Activated naive CD4-positive, alpha-beta T cell treated with anti-CD3 and anti-CD28 coated beads, Interleukin-2, amount 10 ng/mL, durations not matched to agents 7 days and 5 days (primary cell): ENCODE measurements around the gene MECP2.
A peak's percentile ranks its signal among the peaks of the same experiment; 100 is the strongest.

ENCODE experiments used
- CTCF ChIA-PET: fragments of 350-600 bp; sonication (Branson Sonifier 250); formaldehyde crosslinking; loops from one replicate; lab custom pipeline; 2021; ENCODE audit warnings: antibody characterized with exemption; lab: Charles Lee
- DNase-seq: peaks from one replicate; pipeline ENCODE4 v3.0.0-alpha.2; 2020
- H3K27ac Mint-ChIP-seq: one replicate; pipeline ENCODE4 v1.8.0; 2021; ENCODE audit warnings: mild to moderate bottlenecking, moderate library complexity, mixed read lengths
- H3K27me3 Mint-ChIP-seq: one replicate; pipeline ENCODE4 v1.8.0; 2021; ENCODE audit warnings: mild to moderate bottlenecking, mixed read lengths
- H3K36me3 Mint-ChIP-seq: one replicate; pipeline ENCODE4 v1.8.0; 2021; ENCODE audit warnings: mixed read lengths
- H3K4me1 Mint-ChIP-seq: one replicate; pipeline ENCODE4 v1.8.0; 2021; ENCODE audit warnings: mixed read lengths
- H3K4me3 Mint-ChIP-seq: one replicate; pipeline ENCODE4 v1.8.0; 2021; ENCODE audit warnings: mild to moderate bottlenecking, moderate library complexity, mixed read lengths
- H3K9me3 Mint-ChIP-seq: one replicate; pipeline ENCODE4 v1.8.0; 2021; ENCODE audit warnings: mixed read lengths

The MECP2 gene

GRCh38 chrX:154123241-154124219 lies 26.0 kb upstream of the MECP2 start:
- CTCF ChIA-PET: interaction anchor here (0.6 kb wide), 2 partner anchors 31 to 268 kb away, joined by 3 to 4 read pairs; no protein-coding TSS in a partner anchor
- DNase-seq: peak; percentile 67
- H3K36me3 Mint-ChIP-seq: no peaks in the 10 kb centered on the region
- H3K27me3 Mint-ChIP-seq: peaks cover 3% of the 10 kb centered on the region
- H3K27ac Mint-ChIP-seq: peak overlapping the region; percentile 81
- H3K9me3 Mint-ChIP-seq: no peaks in the 10 kb centered on the region
- peaks cover 41% of the 10 kb centered on the region for H3K4me1 Mint-ChIP-seq
- peak overlapping the region; percentile 36 for H3K4me3 Mint-ChIP-seq

DNA sequence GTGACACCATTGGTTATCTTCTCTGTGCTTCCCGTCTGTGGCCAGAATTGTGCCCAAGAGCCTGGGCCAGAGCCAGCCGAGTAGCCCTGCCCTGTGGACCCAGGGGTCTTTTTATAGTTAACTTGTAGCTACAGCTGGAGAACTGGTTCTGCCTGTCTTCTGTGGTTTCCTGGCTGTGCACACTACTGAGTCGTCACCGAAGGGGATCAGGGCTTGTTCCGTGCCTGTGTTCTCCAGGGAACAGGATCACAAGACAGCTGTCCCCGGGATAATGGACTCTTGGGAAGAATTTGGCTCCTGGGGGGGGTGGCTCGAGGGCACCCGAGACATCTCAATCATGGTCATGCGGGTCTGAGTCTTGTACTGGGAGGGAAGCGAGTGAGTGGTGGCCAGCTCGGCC lies 24.4 kb upstream of the MECP2 start:
- peaks cover 44% of the 10 kb centered on the region for H3K4me1 Mint-ChIP-seq
- DNase-seq: no peak
- no peak overlapping the region for H3K4me3 Mint-ChIP-seq
- no peaks in the 10 kb centered on the region for H3K36me3 Mint-ChIP-seq
- H3K27ac Mint-ChIP-seq: no peak overlapping the region
- no peaks in the 10 kb centered on the region for H3K9me3 Mint-ChIP-seq
- CTCF ChIA-PET: no interaction called here
- peaks cover 9% of the 10 kb centered on the region for H3K27me3 Mint-ChIP-seq

DNA sequence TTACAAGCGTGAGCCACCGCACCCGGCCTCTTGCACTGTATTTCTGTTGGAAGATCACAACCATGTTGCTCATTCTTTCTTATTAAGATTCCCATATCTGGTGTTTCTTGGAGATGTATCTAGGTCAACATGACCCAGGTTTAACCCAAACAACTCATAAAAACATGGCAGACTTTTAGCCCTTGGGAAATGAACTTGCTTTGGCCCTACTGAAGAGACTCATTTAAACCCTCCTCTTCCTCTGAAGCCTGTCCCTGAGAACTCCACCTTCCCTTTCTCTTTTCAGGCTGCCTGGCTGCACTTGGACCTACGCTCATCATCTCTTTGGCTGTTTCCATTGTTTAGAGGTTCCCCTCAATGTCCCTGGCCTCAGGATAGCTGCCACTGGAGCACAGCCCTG lies 23.7 kb upstream of the MECP2 start:
- Mint-ChIP-seq H3K27ac (no peak overlapping the region), H3K36me3 (no peaks in the 10 kb centered on the region), H3K4me3 (no peak overlapping the region), H3K4me1 (peaks cover 44% of the 10 kb centered on the region), H3K27me3 (peaks cover 14% of the 10 kb centered on the region), H3K9me3 (no peaks in the 10 kb centered on the region)
- CTCF ChIA-PET: no interaction called here
- no peak for DNase-seq

- H3K27me3 Mint-ChIP-seq: peaks cover 17% of the 10 kb centered on the region
- no peak overlapping the region for H3K4me3 Mint-ChIP-seq
- no peak for DNase-seq
- H3K4me1 Mint-ChIP-seq: peaks cover 41% of the 10 kb centered on the region
- no peak overlapping the region for H3K27ac Mint-ChIP-seq
- no peaks in the 10 kb centered on the region for H3K36me3 Mint-ChIP-seq
- H3K9me3 Mint-ChIP-seq: no peaks in the 10 kb centered on the region
- CTCF ChIA-PET: no interaction called here
These were observed 23.1 kb upstream of the MECP2 start for GRCh38 chrX:154120567-154120966.

DNA sequence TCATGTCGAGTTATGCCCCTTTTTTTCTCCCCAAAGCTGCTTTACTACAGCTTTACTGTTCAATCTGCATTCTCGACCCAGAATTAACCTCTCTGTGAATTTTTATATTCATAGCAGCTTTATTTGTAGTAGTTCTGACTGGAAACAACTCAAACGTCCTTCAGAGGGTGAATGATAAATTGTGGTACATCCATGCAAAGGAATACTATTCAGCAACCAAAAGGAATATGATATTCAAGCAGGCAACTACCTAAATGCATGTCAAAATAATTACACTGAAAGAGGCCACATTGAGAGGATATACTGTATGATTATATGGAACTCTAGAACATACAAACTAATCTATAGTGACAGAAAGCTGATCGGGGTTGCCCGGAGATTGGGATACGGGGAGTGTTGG lies 20.0 kb upstream of the MECP2 start:
- CTCF ChIA-PET: no interaction called here

GRCh38 chrX:154116426-154117211 lies 19.1 kb upstream of the MECP2 start:
- Mint-ChIP-seq H3K4me3 (no peak overlapping the region), H3K36me3 (no peaks in the 10 kb centered on the region), H3K27me3 (peaks cover 23% of the 10 kb centered on the region), H3K4me1 (peaks cover 22% of the 10 kb centered on the region), H3K9me3 (no peaks in the 10 kb centered on the region), H3K27ac (no peak overlapping the region)
- CTCF ChIA-PET: no interaction called here
- DNase-seq: no peak

More for the DNA sequence above, 20.0 kb upstream of the MECP2 start:
- H3K27me3 Mint-ChIP-seq: peaks cover 23% of the 10 kb centered on the region
- no peaks in the 10 kb centered on the region for H3K36me3 Mint-ChIP-seq
- no peaks in the 10 kb centered on the region for H3K9me3 Mint-ChIP-seq
- H3K4me1 Mint-ChIP-seq: peaks cover 30% of the 10 kb centered on the region
- no peak overlapping the region for H3K4me3 Mint-ChIP-seq
- no peak overlapping the region for H3K27ac Mint-ChIP-seq
- no peak for DNase-seq

- H3K9me3 Mint-ChIP-seq: no peaks in the 10 kb centered on the region
- peak overlapping the region; percentile 54 for H3K27ac Mint-ChIP-seq
These were observed 18.2 kb upstream of the MECP2 start for GRCh38 chrX:154115750-154116149.

GRCh38 chrX:154115071-154115470 lies 17.6 kb upstream of the MECP2 start:
- Mint-ChIP-seq H3K4me3 (no peak overlapping the region), H3K27me3 (peaks cover 20% of the 10 kb centered on the region), H3K4me1 (peaks cover 22% of the 10 kb centered on the region), H3K9me3 (no peaks in the 10 kb centered on the region), H3K36me3 (no peaks in the 10 kb centered on the region), H3K27ac (peak overlapping the region; percentile 77)
- CTCF ChIA-PET: interaction anchor here (1.5 kb wide), 1 partner anchor 12 kb away, joined by 3 read pairs; no protein-coding TSS in a partner anchor
- DNase-seq: no peak

More at GRCh38 chrX:154115750-154116149, 18.2 kb upstream of the MECP2 start:
- Mint-ChIP-seq H3K27me3 (peaks cover 20% of the 10 kb centered on the region), H3K36me3 (no peaks in the 10 kb centered on the region), H3K4me3 (no peak overlapping the region), H3K4me1 (peaks cover 22% of the 10 kb centered on the region)
- CTCF ChIA-PET: interaction anchor here (1.5 kb wide), 1 partner anchor 11 kb away, joined by 3 read pairs; no protein-coding TSS in a partner anchor
- no peak for DNase-seq

GRCh38 chrX:154114652-154115051 lies 17.1 kb upstream of the MECP2 start:
- H3K27ac Mint-ChIP-seq: peak overlapping the region; percentile 77
- peaks cover 20% of the 10 kb centered on the region for H3K27me3 Mint-ChIP-seq
- CTCF ChIA-PET: interaction anchor here (1.5 kb wide), 1 partner anchor 12 kb away, joined by 3 read pairs; no protein-coding TSS in a partner anchor
- H3K4me3 Mint-ChIP-seq: no peak overlapping the region
- DNase-seq: no peak
- H3K36me3 Mint-ChIP-seq: no peaks in the 10 kb centered on the region
- no peaks in the 10 kb centered on the region for H3K9me3 Mint-ChIP-seq
- H3K4me1 Mint-ChIP-seq: peaks cover 22% of the 10 kb centered on the region

GRCh38 chrX:154113729-154114128 lies 16.2 kb upstream of the MECP2 start:
- H3K27ac Mint-ChIP-seq: no peak overlapping the region
- peaks cover 18% of the 10 kb centered on the region for H3K4me1 Mint-ChIP-seq
- no peaks in the 10 kb centered on the region for H3K9me3 Mint-ChIP-seq
- no peaks in the 10 kb centered on the region for H3K36me3 Mint-ChIP-seq
- H3K27me3 Mint-ChIP-seq: peaks cover 20% of the 10 kb centered on the region
- no peak overlapping the region for H3K4me3 Mint-ChIP-seq
- DNase-seq: no peak
- CTCF ChIA-PET: no interaction called here

DNA sequence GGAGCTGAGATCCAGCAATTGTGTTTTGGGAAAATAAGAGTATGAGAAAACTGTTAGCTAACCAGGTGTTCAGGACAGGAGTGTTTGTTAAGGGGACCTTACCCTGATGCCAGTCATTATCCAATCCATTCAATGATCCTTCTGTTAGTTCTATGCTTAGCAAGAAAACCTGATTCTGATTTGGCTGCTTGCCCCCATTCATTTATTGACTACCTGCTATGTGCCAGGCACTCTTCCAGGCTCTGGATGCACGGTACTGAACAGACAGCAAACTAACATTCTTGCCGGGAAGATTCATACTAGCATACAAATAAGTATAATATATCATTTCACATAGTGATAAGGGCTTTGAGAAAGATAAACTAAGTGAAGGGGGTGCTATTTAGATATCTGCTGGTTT lies 1.0 kb upstream of the MECP2 start:
- Mint-ChIP-seq H3K4me3 (peak overlapping the region; percentile 74), H3K9me3 (no peaks in the 10 kb centered on the region), H3K36me3 (peaks cover 13% of the 10 kb centered on the region), H3K4me1 (peaks cover 42% of the 10 kb centered on the region), H3K27me3 (peaks cover 17% of the 10 kb centered on the region), H3K27ac (peak overlapping the region; percentile 87)
- CTCF ChIA-PET: no interaction called here
- DNase-seq: no peak

GRCh38 chrX:154097003-154097588 lies 421 bp downstream of the MECP2 start:
- H3K27ac Mint-ChIP-seq: peak overlapping the region; percentile 93
- peak overlapping the region; percentile 97 for H3K4me3 Mint-ChIP-seq
- H3K9me3 Mint-ChIP-seq: no peaks in the 10 kb centered on the region
- peak; percentile 65 for DNase-seq
- peaks cover 17% of the 10 kb centered on the region for H3K36me3 Mint-ChIP-seq
- H3K4me1 Mint-ChIP-seq: peaks cover 54% of the 10 kb centered on the region
- H3K27me3 Mint-ChIP-seq: peaks cover 14% of the 10 kb centered on the region
- CTCF ChIA-PET: no interaction called here

- peaks cover 58% of the 10 kb centered on the region for H3K4me1 Mint-ChIP-seq
- CTCF ChIA-PET: no interaction called here
- no peak for DNase-seq
- H3K27me3 Mint-ChIP-seq: peaks cover 6% of the 10 kb centered on the region
- H3K9me3 Mint-ChIP-seq: no peaks in the 10 kb centered on the region
- H3K36me3 Mint-ChIP-seq: peaks cover 17% of the 10 kb centered on the region
- H3K27ac Mint-ChIP-seq: peak overlapping the region; percentile 93
- peak overlapping the region; percentile 97 for H3K4me3 Mint-ChIP-seq
These were observed 1.1 kb downstream of the MECP2 start for GRCh38 chrX:154096140-154097002.
